Activated CD4-positive, alpha-beta T cell treated with anti-CD3 and anti-CD28 coated beads, Interleukin-10, Interleukin-2, amounts not matched to agents 100 ng/mL and 50 ng/mL, durations not matched to agents 16 hours and 8 hours (primary cell): ENCODE results near the gene ASTN2.

ENCODE experiments used
- DNase-seq: peaks from one replicate; pipeline ENCODE4 v3.0.0-alpha.2; 2020

Gene ASTN2

GRCh38 chr9:116589392-116590354 is 825.2 kb downstream of the ASTN2 start:
- peak; percentile 65 for DNase-seq

DNA sequence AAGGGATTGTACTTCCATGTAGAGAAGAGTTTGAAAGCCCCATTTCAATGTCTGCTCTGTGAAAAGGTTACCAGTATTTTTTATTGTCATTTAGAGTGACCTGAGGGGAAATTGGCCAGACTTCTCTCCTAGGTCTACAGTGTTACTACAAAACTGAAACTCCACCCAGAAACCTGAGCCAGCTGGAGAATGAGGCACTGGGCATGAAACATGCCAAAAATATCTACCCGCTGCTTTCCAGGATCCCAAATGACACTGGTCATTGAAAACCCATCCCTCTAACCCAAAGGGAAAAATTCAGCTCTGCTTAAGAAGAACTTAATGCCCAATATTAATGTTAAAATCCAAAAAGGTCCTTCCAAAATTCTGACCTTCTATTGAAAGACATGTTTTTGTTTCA is 826.9 kb downstream of the ASTN2 start:
- DNase-seq: no peak

DNA sequence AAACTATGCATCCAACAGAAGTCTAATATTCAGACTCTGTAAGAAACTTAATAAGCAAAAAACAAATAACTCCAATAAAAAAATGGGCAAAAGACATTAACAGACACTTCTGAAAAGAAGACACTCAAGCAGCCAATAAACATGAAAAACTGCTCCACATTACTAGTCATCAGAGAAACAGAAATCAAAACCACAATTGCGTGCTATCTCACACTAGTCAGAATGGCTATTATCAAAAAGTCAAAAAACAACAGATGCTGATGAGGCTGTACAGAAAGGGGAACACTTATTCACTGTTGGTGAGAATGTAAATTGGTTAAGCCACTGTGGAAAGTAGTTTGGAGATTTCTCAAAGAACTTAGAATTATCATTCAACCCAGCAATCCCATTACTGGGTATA is 829.0 kb downstream of the ASTN2 start:
- no peak for DNase-seq

- no peak for DNase-seq
Observed at GRCh38 chr9:116585204-116585603, 829.7 kb downstream of the ASTN2 start.

DNA sequence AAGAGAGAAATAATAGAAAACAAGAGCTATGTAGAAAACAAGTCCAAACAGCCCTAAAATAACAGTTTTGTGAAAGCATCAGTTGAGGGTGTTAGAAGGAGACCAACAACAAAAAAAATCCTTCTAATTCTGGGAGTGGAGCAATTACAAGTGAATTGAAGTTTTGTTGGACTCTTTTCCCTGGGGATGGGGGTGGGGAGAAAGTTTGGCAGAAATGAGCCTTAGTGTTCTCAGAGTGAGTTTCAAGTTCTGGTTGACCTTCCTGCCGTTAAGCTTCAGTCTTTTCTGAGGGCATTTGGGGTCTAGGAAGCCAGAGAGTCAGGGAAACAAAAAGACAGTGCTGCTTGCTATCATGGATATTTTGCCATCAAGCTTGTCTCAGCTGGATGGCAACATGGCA is 834.0 kb downstream of the ASTN2 start:
- no peak for DNase-seq

GRCh38 chr9:116576386-116576785 is 838.5 kb downstream of the ASTN2 start:
- no peak for DNase-seq

GRCh38 chr9:116574027-116574679 is 840.7 kb downstream of the ASTN2 start:
- DNase-seq: no peak

GRCh38 chr9:116572095-116572748 is 842.6 kb downstream of the ASTN2 start:
- peak; percentile 40 for DNase-seq

GRCh38 chr9:116569111-116569510 is 845.7 kb downstream of the ASTN2 start:
- DNase-seq: no peak

GRCh38 chr9:116566677-116567488 is 848.0 kb downstream of the ASTN2 start:
- DNase-seq: no peak

GRCh38 chr9:116565986-116566385 is 848.9 kb downstream of the ASTN2 start:
- DNase-seq: no peak

- no peak for DNase-seq
Observed at GRCh38 chr9:116564266-116564793, 850.5 kb downstream of the ASTN2 start.

DNA sequence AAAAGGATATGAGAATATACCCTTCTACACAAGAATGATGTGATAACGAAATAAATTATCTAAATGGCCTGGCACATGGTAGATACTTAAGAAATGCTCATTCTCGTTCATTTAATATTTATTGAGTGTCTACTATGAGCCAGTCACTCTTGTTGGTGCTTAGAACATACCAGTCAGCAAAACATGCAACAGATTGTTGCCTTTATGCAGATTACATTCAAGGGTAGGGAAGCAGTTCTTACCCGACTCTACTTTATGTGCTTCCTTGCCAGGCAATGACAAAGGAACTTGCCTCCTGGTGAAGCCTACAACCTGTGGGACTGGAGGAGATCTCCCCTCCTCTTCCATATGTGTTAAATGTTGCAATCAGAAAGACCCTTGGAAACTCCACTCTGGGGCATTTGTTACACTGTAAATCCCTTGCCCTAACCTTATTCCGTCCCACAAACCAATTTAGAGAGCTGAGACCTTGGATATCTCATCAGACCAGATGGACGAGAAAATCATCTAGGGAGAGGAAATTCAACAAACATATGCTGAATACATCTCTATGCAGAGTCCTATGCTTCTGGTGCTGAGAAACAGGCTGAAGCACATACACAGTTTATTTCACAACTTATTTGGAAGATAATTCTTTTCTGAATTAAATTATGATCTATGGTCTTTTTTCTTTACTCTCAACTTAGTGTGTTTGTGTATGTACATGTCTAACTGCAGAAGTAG is 855.9 kb downstream of the ASTN2 start:
- no peak for DNase-seq

GRCh38 chr9:116558035-116558434 is 856.8 kb downstream of the ASTN2 start:
- DNase-seq: no peak

- no peak for DNase-seq
Observed at GRCh38 chr9:116555556-116556155, 859.2 kb downstream of the ASTN2 start.

- DNase-seq: no peak
Observed at GRCh38 chr9:116555119-116555518, 859.7 kb downstream of the ASTN2 start.

DNA sequence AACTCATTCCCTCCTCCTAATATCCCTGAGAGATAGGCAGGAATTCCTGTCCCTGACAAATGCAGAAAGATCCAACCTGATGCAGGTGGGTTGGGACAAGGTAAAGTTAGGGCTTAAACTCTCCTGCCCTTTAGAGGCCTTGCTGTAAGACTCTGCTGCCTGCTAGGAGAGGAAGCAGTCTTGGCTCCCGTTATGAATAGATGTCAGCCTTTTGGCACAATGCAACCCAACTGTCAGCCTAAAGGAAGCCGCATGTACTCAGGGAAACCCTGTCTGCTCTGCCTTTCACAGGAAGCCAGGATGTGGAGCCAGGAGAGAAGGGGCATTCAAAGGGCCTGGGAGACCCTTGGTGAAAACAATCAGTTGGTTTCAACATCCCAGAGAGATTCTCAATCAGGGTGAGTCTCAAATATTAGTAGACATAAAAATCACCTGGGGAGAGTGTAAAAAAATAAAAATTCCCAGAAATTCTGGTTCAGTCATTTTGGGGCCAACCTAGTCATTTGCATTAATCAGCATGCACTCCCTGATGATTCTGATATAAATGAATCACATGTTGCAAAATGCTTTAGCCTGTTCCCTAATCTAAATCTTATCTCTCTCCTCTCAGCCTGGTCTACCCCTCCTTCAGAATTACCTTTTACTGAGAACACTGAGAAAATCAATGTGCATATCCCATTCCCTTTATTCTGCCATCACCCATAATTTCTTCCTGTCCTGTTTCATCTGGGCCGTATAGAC is 864.0 kb downstream of the ASTN2 start:
- DNase-seq: no peak

DNA sequence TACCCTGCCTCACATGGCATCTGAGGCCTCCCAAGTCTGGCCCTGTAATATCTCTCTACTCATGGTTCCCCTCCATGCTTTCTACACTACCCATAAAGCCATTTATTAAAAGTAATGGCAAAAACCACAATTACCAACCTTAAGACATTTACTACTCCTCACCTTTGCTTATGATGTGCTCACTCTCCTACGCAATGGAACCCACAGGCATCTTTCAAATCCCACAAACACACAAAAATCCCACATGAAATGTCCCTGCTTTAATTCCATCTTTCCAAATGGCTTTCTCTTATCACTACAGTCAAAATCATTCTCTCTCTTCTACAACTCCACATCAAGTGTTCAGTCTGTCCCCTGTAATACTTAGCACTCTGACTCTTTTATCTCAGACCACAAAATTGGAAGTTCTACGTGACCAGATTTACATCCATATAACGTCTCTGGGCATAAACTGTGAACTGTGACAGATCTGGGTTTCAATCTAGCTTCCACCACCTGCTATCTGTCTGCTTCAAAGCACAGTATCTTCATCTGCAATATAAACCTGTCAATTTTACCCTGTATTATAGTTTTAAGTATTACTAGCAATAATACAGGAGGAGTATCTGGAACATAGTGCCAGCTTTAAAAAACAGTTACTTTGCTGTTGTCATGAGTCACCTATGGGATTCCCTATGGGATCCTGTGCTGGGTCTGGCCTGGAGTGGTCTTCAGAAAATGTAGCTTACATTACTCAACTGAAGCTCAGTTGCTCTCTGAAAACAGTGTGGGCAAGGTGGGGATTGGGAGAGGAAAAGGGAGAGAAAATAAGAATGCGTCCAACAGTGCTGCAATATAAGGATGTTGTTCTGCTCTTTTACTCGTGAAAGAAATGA is 864.8 kb downstream of the ASTN2 start:
- DNase-seq: no peak

- no peak for DNase-seq
Observed at GRCh38 chr9:116549061-116549664, 865.7 kb downstream of the ASTN2 start.
